Smooth muscle cell (in vitro differentiated cells): ENCODE results near the gene ASTL. TPM values are rescaled to one million over a fixed set of nuclear protein-coding genes. Genes with fewer than 3 reads are reported as not detected.
"Not testable (repeated sequence)": the region's sequence is repeated elsewhere in the genome, so short reads cannot be mapped to it uniquely, and the experiment has no call there.

Experiments used
- DNase-seq: peaks from one replicate; lab custom pipeline; 2025; ENCODE audit not compliant: unreplicated experiment; lab: John Stamatoyannopoulos, UW
- H2AFZ ChIP-seq: fragments of 200-600 bp; sonication (generic); 2 replicates; pipeline ENCODE4 v1.6.0; 2016; ENCODE audit warnings: antibody characterized with exemption, low read depth, mild to moderate bottlenecking
- H3F3A ChIP-seq: fragments of 200-600 bp; sonication (generic); 2 replicates; pipeline ENCODE4 v1.6.0; 2017; ENCODE audit warnings: antibody characterized with exemption, low read depth
- H3K27ac ChIP-seq: fragments of 200-600 bp; sonication (generic); 2 replicates; pipeline ENCODE4 v1.5.1; 2016; ENCODE audit warnings: low read depth, mild to moderate bottlenecking
- H3K27me3 ChIP-seq: fragments of 200-600 bp; sonication (generic); 2 replicates; pipeline ENCODE4 v1.6.1; 2016; ENCODE audit warnings: low read depth, mild to moderate bottlenecking
- H3K36me3 ChIP-seq: fragments of 200-600 bp; sonication (generic); 2 replicates; pipeline ENCODE4 v1.5.1; 2016; ENCODE audit warnings: low read depth
- H3K4me1 ChIP-seq: fragments of 200-600 bp; sonication (generic); 2 replicates; pipeline ENCODE4 v1.5.1; 2016; ENCODE audit warnings: low read depth
- H3K4me2 ChIP-seq: fragments of 200-600 bp; sonication (generic); 2 replicates; pipeline ENCODE4 v1.6.0; 2016; ENCODE audit warnings: mild to moderate bottlenecking
- H3K4me3 ChIP-seq: fragments of 200-600 bp; sonication (generic); 2 replicates; pipeline ENCODE4 v1.5.1; 2016; ENCODE audit warnings: mild to moderate bottlenecking
- H3K79me2 ChIP-seq: fragments of 200-600 bp; sonication (generic); 2 replicates; pipeline ENCODE4 v1.6.0; 2016; ENCODE audit warnings: low read depth, mild to moderate bottlenecking
- H3K9ac ChIP-seq: fragments of 200-600 bp; sonication (generic); 2 replicates; pipeline ENCODE4 v1.6.0; 2016; ENCODE audit warnings: low read depth
- H3K9me3 ChIP-seq: fragments of 200-600 bp; sonication (generic); replicated peaks from 2 replicates; pipeline ENCODE4 v1.5.1; 2016; ENCODE audit warnings: low read depth
- H4K20me1 ChIP-seq: fragments of 200-600 bp; sonication (generic); 2 replicates; pipeline ENCODE4 v1.6.0; 2016; ENCODE audit warnings: low read depth
- CTCF ChIP-seq: fragments of 200-600 bp; sonication (generic); IDR thresholded peaks from 2 replicates; pipeline ENCODE4 v1.5.1; 2017; ENCODE audit warnings: borderline replicate concordance, mild to moderate bottlenecking, antibody characterized with exemption; ENCODE audit not compliant: insufficient read depth, poor library complexity, severe bottlenecking
- WGBS: methylation state at CpG from one replicate; pipeline ENCODE4 v1.1.7; 2016; ENCODE audit warnings: low lambda C conversion rate; 5-methylcytosine and 5-hydroxymethylcytosine counted together
- polyA plus RNA-seq: library from polyadenylated mRNA; unstranded; fragments of >200 nt; fragmentation: Nextera tagmentation; extraction: Ambion mirVana; gene quantifications from 2 replicates; pipeline ENCODE4 v1.2.1, GENCODE V29; 2016
- total RNA-seq: library from RNA; depleted of rRNA; stranded (reverse); fragments of >200 nt; gene quantifications from 2 replicates; pipeline ENCODE4 v1.2.3, GENCODE V29; 2014

Gene ASTL
- total and polyA plus RNA-seq, 2 experiments from 2014 or later = 0.40 TPM; not detected in 1

GRCh38 chr2:96142217-96143113 lies 4.2 kb upstream of the ASTL start:
- Histone ChIP-seq H3K9ac (no peak overlapping the region), H3K4me2 (no peak overlapping the region), H3K36me3 (no peaks in the 10 kb centered on the region), H4K20me1 (peaks cover 11% of the 10 kb centered on the region), H3K79me2 (no peaks in the 10 kb centered on the region), H3F3A (no peaks in the 10 kb centered on the region), H3K9me3 (no peaks in the 10 kb centered on the region), H3K27ac (no peak overlapping the region), H3K27me3 (no peaks in the 10 kb centered on the region), H3K4me1 (peaks cover 4% of the 10 kb centered on the region), H2AFZ (no peak overlapping the region), H3K4me3 (no peak overlapping the region)
- no peak for TF ChIP-seq CTCF
- DNase-seq = no peak
- 90% methylated on average over 22 of the region's 26 CpGs for WGBS

- H3K9ac ChIP-seq, H3K4me2 ChIP-seq, H3K4me1 ChIP-seq, H3K9me3 ChIP-seq, H3K27me3 ChIP-seq, H3K27ac ChIP-seq, H3K4me3 ChIP-seq, H3K79me2 ChIP-seq, H2AFZ ChIP-seq, H3F3A ChIP-seq, H3K36me3 ChIP-seq, DNase-seq: not testable (repeated sequence)
- 92% methylated on average over 5 of the region's 5 CpGs for WGBS
- peaks cover 11% of the 10 kb centered on the region for H4K20me1 ChIP-seq
These were observed 3.3 kb upstream of the ASTL start for GRCh38 chr2:96141624-96141967.

GRCh38 chr2:96140941-96141623 lies 2.8 kb upstream of the ASTL start:
- H3K36me3 ChIP-seq = no peaks in the 10 kb centered on the region
- WGBS = 93% methylated on average over 13 of the region's 13 CpGs
- H3K27ac ChIP-seq = no peak overlapping the region
- no peak overlapping the region for H2AFZ ChIP-seq
- no peak overlapping the region for H3K4me2 ChIP-seq
- TF ChIP-seq CTCF = no peak
- H3K79me2 ChIP-seq = no peaks in the 10 kb centered on the region
- H3K4me3 ChIP-seq = no peak overlapping the region
- H3K9ac ChIP-seq = no peak overlapping the region
- H3K27me3 ChIP-seq = peaks cover 1% of the 10 kb centered on the region
- no peaks in the 10 kb centered on the region for H3F3A ChIP-seq
- H3K9me3 ChIP-seq = no peaks in the 10 kb centered on the region
- H3K4me1 ChIP-seq = peaks cover 4% of the 10 kb centered on the region
- DNase-seq = no peak
- H4K20me1 ChIP-seq = peaks cover 11% of the 10 kb centered on the region

- H3K27me3 ChIP-seq = peaks cover 11% of the 10 kb centered on the region
- 68% methylated on average over 7 of the region's 7 CpGs for WGBS
- no peak overlapping the region for H2AFZ ChIP-seq
These were observed 968 bp upstream of the ASTL start for GRCh38 chr2:96139181-96139758.

More at GRCh38 chr2:96139181-96139758, 968 bp upstream of the ASTL start:
- Histone ChIP-seq H3K9me3 (no peaks in the 10 kb centered on the region), H3K4me3 (no peak overlapping the region), H3K79me2 (no peaks in the 10 kb centered on the region), H3K9ac (no peak overlapping the region), H3K27ac (no peak overlapping the region), H4K20me1 (peaks cover 11% of the 10 kb centered on the region), H3F3A (no peaks in the 10 kb centered on the region), H3K4me1 (no peaks in the 10 kb centered on the region), H3K4me2 (no peak overlapping the region), H3K36me3 (no peaks in the 10 kb centered on the region)
- TF ChIP-seq CTCF = no peak
- DNase-seq = no peak
